ENCODE data around the gene FAM114A1.

Gene FAM114A1

GRCh38 chr4:38859501-38859900 is 8.1 kb upstream of the FAM114A1 start:
- no peak for DNase-seq

GRCh38 chr4:38860788-38861424 is 6.7 kb upstream of the FAM114A1 start:
- DNase-seq = peak; percentile 75

- no peak for DNase-seq
Observed at GRCh38 chr4:38861791-38862190, 5.8 kb upstream of the FAM114A1 start.

DNA sequence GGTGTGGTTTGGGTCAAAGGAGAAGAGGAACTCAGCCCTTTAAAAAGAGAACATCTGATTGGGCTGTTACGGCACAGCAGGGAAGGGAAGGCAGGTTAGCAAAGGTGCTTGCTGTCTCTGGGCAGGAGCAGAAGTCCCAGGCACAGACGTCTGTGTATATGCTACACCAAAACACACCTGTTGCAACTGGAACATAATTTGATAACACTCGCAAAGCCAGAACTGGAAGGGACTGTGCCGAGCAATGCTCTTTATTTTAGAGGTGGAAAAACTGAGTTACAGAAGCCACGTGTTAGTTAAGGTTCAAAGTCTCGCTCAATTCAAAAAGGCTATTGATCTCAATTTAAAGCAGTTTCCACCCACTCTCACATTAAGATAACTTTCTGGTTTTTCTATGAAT is 2.2 kb upstream of the FAM114A1 start:
- DNase-seq = no peak

- no peak for DNase-seq
Observed at GRCh38 chr4:38866973-38867477, 581 bp upstream of the FAM114A1 start.

- no peak for DNase-seq
Observed at GRCh38 chr4:38868059-38868960, 704 bp downstream of the FAM114A1 start.

DNA sequence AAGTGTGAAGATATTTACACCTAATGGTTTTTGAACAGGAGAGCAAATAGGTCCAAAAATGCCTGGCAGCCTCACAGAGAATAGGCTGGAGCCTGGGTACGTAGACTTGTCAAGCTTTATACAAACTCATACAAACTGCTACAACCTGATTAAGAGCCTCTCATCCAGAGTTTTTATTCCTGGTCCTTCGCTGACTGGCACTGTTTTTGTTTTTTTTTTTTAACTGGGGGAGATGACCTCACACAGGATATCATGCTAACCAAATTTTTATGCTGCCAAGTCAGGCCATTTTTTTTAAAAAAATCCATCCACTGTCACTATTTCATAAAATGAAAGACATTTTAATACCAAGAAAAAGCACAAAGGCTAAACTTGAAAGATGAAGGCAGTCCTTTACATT is 1.9 kb downstream of the FAM114A1 start:
- no peak for DNase-seq

- DNase-seq = no peak
Observed at GRCh38 chr4:38870098-38870808, 2.6 kb downstream of the FAM114A1 start.

DNA sequence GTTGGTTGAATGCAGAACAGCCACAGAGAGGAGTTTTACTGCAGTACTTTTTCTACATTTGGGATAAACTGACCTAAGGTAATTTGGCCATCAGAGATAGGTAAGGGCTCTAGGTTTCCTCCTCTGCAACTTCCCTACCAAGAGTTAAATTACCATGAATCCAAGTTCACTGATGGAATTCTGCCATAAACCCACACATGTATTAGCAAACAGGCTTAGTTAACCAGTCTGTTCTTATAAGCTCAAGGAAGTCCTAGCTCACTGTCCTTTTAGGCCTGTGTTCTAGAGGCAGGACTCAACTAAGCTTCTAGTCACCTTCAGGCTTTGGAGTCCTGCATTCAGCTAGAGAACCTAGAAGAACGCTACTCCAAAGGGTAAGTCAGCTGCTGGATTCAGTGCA is 4.0 kb downstream of the FAM114A1 start:
- no peak for DNase-seq

DNA sequence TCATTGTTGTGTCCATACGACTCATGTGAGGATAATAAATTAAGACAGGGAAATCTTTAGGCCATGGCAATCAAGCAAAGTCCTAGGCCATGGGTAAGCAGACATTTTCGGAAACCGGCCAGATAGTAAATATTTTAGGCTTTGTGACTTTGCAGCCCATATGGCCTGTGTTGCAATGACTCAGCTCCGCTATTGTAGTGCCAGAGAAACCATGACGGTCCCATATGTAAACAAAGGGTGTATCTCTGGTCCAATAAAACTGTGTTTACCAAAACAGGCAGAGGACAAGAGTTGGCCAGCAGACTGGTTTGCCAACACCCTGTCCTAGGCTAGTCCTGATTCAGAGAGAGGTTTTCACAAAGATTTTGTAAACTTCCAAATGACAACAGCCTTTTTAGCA is 5.0 kb downstream of the FAM114A1 start:
- DNase-seq = no peak

GRCh38 chr4:38873290-38873944 is 5.8 kb downstream of the FAM114A1 start:
- no peak for DNase-seq

GRCh38 chr4:38876636-38877035 is 9.0 kb downstream of the FAM114A1 start:
- DNase-seq = no peak

GRCh38 chr4:38884254-38884653 is 16.6 kb downstream of the FAM114A1 start:
- no peak for DNase-seq

DNA sequence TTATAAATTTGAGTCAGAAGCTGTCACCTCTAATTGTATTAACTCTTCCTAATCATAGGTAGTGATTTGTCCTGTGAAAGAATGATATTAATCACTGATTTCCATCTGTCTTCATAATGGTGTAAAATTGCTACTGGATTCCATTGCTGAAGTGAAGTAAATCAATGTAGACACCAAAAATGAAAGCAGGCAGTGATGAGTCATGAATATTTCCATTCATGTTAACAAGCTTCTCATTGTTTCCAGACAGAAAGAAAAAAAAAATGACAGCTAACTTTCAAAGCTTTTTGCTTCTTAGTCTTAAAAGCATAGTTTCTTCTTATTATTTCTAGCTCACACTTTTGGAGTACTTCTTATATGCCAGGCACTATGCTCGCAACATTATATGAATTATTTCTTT is 21.5 kb downstream of the FAM114A1 start:
- peak; percentile 84 for DNase-seq

GRCh38 chr4:38891051-38891983 is 23.7 kb downstream of the FAM114A1 start:
- DNase-seq = no peak

DNA sequence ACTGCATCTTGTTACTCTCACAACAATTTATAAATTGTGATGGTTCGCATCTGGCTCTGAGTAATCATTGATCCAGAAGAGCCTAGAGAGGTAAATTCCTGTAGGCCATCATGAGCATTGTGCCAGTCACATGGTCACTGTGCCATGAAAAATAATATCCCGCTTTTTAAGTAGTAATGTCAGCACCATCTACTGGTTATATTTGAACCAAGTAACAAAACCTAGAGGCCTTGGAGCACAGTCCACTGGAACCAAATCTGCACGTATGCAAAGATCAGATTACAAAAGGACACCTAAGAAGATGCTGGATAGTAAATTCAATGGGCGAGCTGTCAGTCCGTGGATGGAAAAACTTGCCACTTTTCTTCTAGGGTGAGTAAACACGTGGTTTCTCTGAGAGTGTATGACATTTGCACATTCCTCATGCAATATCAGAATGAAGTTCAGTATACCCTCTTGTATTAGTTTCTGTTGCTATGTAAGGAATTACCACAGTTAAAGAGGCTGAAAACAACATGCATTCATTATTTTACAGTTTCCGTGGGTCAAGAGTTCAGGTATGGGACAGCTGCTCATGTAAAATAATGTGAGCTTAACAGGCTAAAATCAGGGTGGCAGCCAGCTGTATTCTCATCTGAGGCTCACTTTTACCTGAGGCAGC is 26.8 kb downstream of the FAM114A1 start:
- no peak for DNase-seq

GRCh38 chr4:38896940-38897339 is 29.3 kb downstream of the FAM114A1 start:
- DNase-seq = no peak

GRCh38 chr4:38898245-38898644 is 30.6 kb downstream of the FAM114A1 start:
- DNase-seq = no peak

- DNase-seq = no peak
Observed at GRCh38 chr4:38902221-38902620, 34.6 kb downstream of the FAM114A1 start.

GRCh38 chr4:38902695-38903094 is 35.1 kb downstream of the FAM114A1 start:
- DNase-seq = peak; percentile 55

GRCh38 chr4:38904090-38904666 is 36.6 kb downstream of the FAM114A1 start:
- DNase-seq = no peak
